HepG2 (cell line): ENCODE measurements around the gene CHRD. TPM values are rescaled to one million over a fixed set of nuclear protein-coding genes. Genes with fewer than 3 reads are reported as not detected.

ENCODE experiments used
- ATAC-seq: fragments of 200-7000 bp; cut with Tn5 transposase; 3 replicates; pipeline ENCODE4 v1.9.1; 2020; ENCODE audit warnings: mild to moderate bottlenecking, moderate library complexity
- BruUV-seq: library from RNA; stranded (reverse); fragments of 400-500 nt; replicated peaks from 2 replicates; lab custom pipeline; 2021; lab: Mats Ljungman, UMichigan
- CTCF ChIA-PET: fragments of 300-600 bp; formaldehyde crosslinking; extraction: SDS; loops from one replicate; lab custom pipeline; 2021; ENCODE audit warnings: low total read pairs, inconsistent platforms, low intra/inter-chr PET ratio; lab: Yijun Ruan, JAX
- POLR2A ChIA-PET: fragments of 350-600 bp; sonication (Branson Sonifier 250); formaldehyde crosslinking; loops from one replicate; lab custom pipeline; 2020; ENCODE audit warnings: antibody characterized with exemption, inconsistent platforms; lab: Yijun Ruan, JAX
- DNase-seq: peaks from one replicate; pipeline ENCODE4 v3.0.0-alpha.2; 2015; ENCODE audit warnings: low spot score
- FAIRE-seq: peaks from 3 replicates; lab custom pipeline; 2011; peaks lifted over from hg19 to GRCh38; lab: Jason Lieb, UNC
- H2AFZ ChIP-seq: one replicate; pipeline ENCODE4 v1.6.1; 2011; ENCODE audit warnings: low read length, inconsistent platforms
- H3K27ac ChIP-seq: fragments of 300-600 bp; 3 replicates; pipeline ENCODE4 v1.8.0; 2011; ENCODE audit warnings: mixed run types, mild to moderate bottlenecking, mixed read lengths, low read length, inconsistent platforms; ENCODE audit not compliant: insufficient read depth; ENCODE audit errors: extremely low read length
- H3K27me3 ChIP-seq, 2 experiments: fragments of 200-600 bp in 1 of 2; 2 replicates in 1 of 2; 3 replicates in 1 of 2; pipeline versions ENCODE4 v1.6.0 to v1.8.0; 2011; ENCODE audit warnings: low read length in 2 of 2, mild to moderate bottlenecking in 2 of 2, moderate library complexity in 2 of 2, inconsistent platforms in 1 of 2; ENCODE audit not compliant: insufficient read depth in 2 of 2, control insufficient read depth in 1 of 2
- H3K36me3 ChIP-seq, 2 experiments: fragments of 200-600 bp in 1 of 2; replicated peaks in 1 of 2; 2 replicates in 1 of 2; 3 replicates in 1 of 2; pipeline versions ENCODE4 v1.5.1 to v1.8.0; 2011; ENCODE audit warnings: low read length in 2 of 2, inconsistent platforms in 1 of 2; ENCODE audit not compliant: insufficient read depth in 2 of 2, control insufficient read depth in 1 of 2
- H3K4me1 ChIP-seq: 2 replicates; pipeline ENCODE4 v1.5.1; 2012; ENCODE audit warnings: low read length, inconsistent platforms; ENCODE audit not compliant: insufficient read depth
- H3K4me2 ChIP-seq: 2 replicates; pipeline ENCODE4 v1.6.0; 2011; ENCODE audit warnings: low read depth, low read length, inconsistent platforms
- H3K4me3 ChIP-seq, 3 experiments: fragments of 200-600 bp in 1 of 3; sonication (generic), shearing (Covaris generic) in 1 of 3; replicated peaks in 1 of 3; 2 replicates each; pipeline ENCODE4 v1.5.1; 2011 to 2016; ENCODE audit warnings: low read length in 3 of 3, inconsistent platforms in 2 of 3, low read depth in 2 of 3, mild to moderate bottlenecking in 2 of 3, control low read depth in 1 of 3, mixed read lengths in 1 of 3; ENCODE audit not compliant: insufficient read depth in 1 of 3
- H3K79me2 ChIP-seq: one replicate; pipeline ENCODE4 v1.6.1; 2011; ENCODE audit warnings: low read length, inconsistent platforms; ENCODE audit not compliant: insufficient read depth
- H3K9ac ChIP-seq: 2 replicates; pipeline ENCODE4 v1.6.0; 2011; ENCODE audit warnings: mild to moderate bottlenecking, low read depth, low read length, inconsistent platforms; ENCODE audit not compliant: insufficient read depth
- H3K9me3 ChIP-seq: 2 replicates; pipeline ENCODE4 v1.5.1; 2012; ENCODE audit warnings: mild to moderate bottlenecking, low read length
- H4K20me1 ChIP-seq: 2 replicates; pipeline ENCODE4 v1.6.0; 2011; ENCODE audit warnings: inconsistent platforms, mild to moderate bottlenecking, low read length, moderate library complexity; ENCODE audit not compliant: insufficient read depth
- AGO2 ChIP-seq: fragments of 200-400 bp; formaldehyde crosslinking; optimal IDR thresholded peaks from 2 replicates; pipeline ENCODE3; 2017; ENCODE audit warnings: mild to moderate bottlenecking, low read depth, low read length, moderate library complexity
- SRSF1 ChIP-seq: fragments of 200-400 bp; formaldehyde crosslinking; optimal IDR thresholded peaks from 2 replicates; pipeline ENCODE3; 2017; ENCODE audit warnings: mild to moderate bottlenecking, low read depth, low read length, moderate library complexity
- ZNF235 ChIP-seq: sonication (generic); formaldehyde crosslinking; IDR thresholded peaks from 2 replicates; pipeline ENCODE4 v1.8.1; 2023; ENCODE audit warnings: mild to moderate bottlenecking, missing genetic modification reagents, borderline replicate concordance
- ZNF841 ChIP-seq: sonication (generic); formaldehyde crosslinking; IDR thresholded peaks from 2 replicates; pipeline ENCODE4 v1.8.1; 2023; ENCODE audit warnings: missing genetic modification reagents, borderline replicate concordance
- WGBS: methylation state at CpG from one replicate; pipeline ENCODE4 v1.1.6; 2017; ENCODE audit warnings: low lambda C conversion rate; 5-methylcytosine and 5-hydroxymethylcytosine counted together
- in situ Hi-C: cut with HindIII; loops from 2 replicates; pipeline ENCODE4 v1.10.0; 2017; ENCODE audit warnings: low pct_unique_long_range_greater_than_20kb; ENCODE audit not compliant: extremely low pct_ligation_motif_present
- intact Hi-C: fragments of 100-400 bp; cut with micrococcal nuclease; formaldehyde crosslinking; loops from one replicate; pipeline ENCODE4 v1.10.0; 2022; ENCODE audit not compliant: unreplicated experiment
- polyA plus RNA-seq, 8 experiments: library from polyadenylated mRNA; depleted of rRNA in 3 of 8; stranded (reverse) in 7 of 8; unstranded in 1 of 8; fragments of >200 nt; fragmentation: Illumina TruSeq in 4 of 8; extraction: Trizol in 4 of 8; gene quantifications; 2 replicates each; pipeline versions ENCODE4 v1.2.1 to v1.2.3, GENCODE V29; 2011 to 2016; ENCODE audit warnings: low read depth in 4 of 8, missing spikeins in 1 of 8, mixed read lengths in 1 of 8; ENCODE audit not compliant: insufficient read depth in 1 of 8
- total RNA-seq, 5 experiments: library from RNA; depleted of rRNA; stranded (reverse); fragments of >200 nt; fragmentation: Illumina TruSeq; extraction: Trizol; gene quantifications; 2 replicates each; pipeline ENCODE4 v1.2.3, GENCODE V29; 2016; ENCODE audit warnings: low read depth in 1 of 5
- TF ChIP-seq, protein P1 (sequence below): sonication (generic); formaldehyde crosslinking; IDR thresholded peaks from 2 replicates; pipeline ENCODE4 v1.8.0; 2022; ENCODE audit warnings: mild to moderate bottlenecking, missing genetic modification reagents, moderate library complexity
- TF ChIP-seq, protein P2 (sequence below): sonication (generic); formaldehyde crosslinking; IDR thresholded peaks from 2 replicates; pipeline ENCODE4 v1.5.0; 2020; ENCODE audit warnings: mild to moderate bottlenecking, low read depth, missing genetic modification reagents, borderline replicate concordance

The CHRD gene
- total and polyA plus RNA-seq, 2 of the 13 experiments (the other 11 are each of a cell fraction or from before 2014, with no cell fraction given): 22.2 to 35.2 TPM

DNA sequence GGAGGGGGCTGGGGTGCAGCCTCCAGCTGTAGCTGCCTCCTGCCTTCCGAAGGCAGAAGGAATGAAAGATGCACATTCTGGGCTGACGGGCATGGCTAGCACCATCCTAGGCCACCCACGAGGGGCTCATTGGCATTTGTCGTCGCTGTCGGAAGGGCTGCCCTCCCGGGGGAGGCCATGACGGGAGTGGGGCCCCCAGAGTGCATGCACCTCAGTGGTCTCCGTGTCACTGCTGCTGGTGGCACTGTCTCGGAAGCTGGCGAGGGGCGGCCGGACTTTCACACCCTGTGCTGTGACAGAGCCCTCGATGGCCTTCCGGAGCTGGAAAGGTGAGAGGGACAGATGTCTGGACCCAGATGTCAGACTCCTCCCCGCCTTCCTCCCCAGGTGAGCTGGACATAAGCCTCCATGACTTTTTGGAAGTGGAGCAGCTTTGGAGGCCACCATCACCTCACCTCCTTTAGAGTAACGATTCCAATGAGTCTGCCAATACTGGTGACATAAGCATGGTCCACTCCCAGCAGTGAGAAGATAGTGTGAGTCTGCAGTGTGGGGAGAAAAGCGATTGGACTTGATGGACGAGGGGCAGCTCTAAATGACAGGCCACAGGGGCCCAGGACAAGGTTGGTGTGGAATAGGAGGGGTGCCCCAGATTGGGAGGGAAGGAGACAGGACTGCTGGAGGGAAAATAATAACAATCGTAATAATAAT lies 33.2 kb upstream of the CHRD start:
- TF ChIP-seq ZNF841 (CRISPR knock-in tag) (no peak), SRSF1 (no peak), AGO2 (peak; percentile 77), ZNF235 (CRISPR knock-in tag) (0 out of 2 replicates have a peak, but pooled peaks have one; percentile 31)
- TF ChIP-seq, protein P1, sequence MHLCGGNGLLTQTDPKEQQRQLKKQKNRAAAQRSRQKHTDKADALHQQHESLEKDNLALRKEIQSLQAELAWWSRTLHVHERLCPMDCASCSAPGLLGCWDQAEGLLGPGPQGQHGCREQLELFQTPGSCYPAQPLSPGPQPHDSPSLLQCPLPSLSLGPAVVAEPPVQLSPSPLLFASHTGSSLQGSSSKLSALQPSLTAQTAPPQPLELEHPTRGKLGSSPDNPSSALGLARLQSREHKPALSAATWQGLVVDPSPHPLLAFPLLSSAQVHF (CRISPR knock-in tag): no peak
- TF ChIP-seq, protein P2, sequence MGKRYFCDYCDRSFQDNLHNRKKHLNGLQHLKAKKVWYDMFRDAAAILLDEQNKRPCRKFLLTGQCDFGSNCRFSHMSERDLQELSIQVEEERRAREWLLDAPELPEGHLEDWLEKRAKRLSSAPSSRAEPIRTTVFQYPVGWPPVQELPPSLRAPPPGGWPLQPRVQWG (CRISPR knock-in tag): no peak
- in situ Hi-C loops: no loop called here
- ATAC-seq (no peak), DNase-seq (no peak), FAIRE-seq (no peak)
- POLR2A ChIA-PET: interaction anchor here (2.2 kb wide), 1 partner anchor 11 kb away, joined by 5 read pairs; no protein-coding TSS in a partner anchor
- H3K36me3 ChIP-seq: peaks cover 5 to 21% of the 10 kb centered on the region in 2 experiments; a peak in 4 of 5 replicates
- no peak overlapping the region for H3K9ac ChIP-seq
- H3K27me3 ChIP-seq: no peaks in the 10 kb centered on the region
- intact Hi-C loops: no loop called here
- H3K4me3 ChIP-seq: no peak overlapping the region
- H3K4me2 ChIP-seq: no peak overlapping the region
- no peak overlapping the region for H2AFZ ChIP-seq
- no TSS peak for BruUV-seq
- CTCF ChIA-PET: interaction anchor here (1.4 kb wide), 1 partner anchor 167 kb away, joined by 6 read pairs; no protein-coding TSS in a partner anchor
- no peaks in the 10 kb centered on the region for H4K20me1 ChIP-seq
- H3K79me2 ChIP-seq: no peaks in the 10 kb centered on the region
- H3K4me1 ChIP-seq: peaks cover 17% of the 10 kb centered on the region
- H3K27ac ChIP-seq: no peak overlapping the region
- 98% methylated on average over 17 of the region's 20 CpGs for WGBS
- no peaks in the 10 kb centered on the region for H3K9me3 ChIP-seq
